ENCODE measurements around the gene GMDS.

GMDS gene

DNA sequence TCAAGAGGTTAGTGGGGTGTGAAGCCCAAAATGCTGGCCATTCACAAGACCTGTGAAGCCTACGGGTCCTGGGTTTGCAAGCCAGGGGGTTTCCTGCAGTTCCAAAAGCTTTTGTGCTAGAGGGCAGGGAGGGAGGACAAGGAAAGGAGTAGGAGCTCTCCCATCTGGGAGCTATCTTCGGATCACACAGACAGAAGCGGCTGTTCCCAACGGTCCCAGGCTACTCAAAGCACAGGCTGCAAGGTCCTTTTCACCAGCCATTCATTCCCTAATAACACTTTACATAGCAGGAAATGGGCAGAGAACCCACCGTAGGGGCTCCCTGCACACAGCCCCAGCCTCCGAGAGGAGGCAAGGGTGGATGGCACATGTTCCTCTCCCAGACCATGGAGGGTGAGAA lies 338.8 kb downstream of the GMDS start:
- Mint-ChIP-seq H3K27ac (no peak overlapping the region), H3K27me3 (no peaks in the 10 kb centered on the region), H3K36me3 (ENCODE audit: insufficient read depth) (no peaks in the 10 kb centered on the region), H3K9me3 (no peaks in the 10 kb centered on the region), H3K4me3 (no peak overlapping the region), H3K4me1 (ENCODE audit: low read depth in 2 of 2) (no peaks in the 10 kb centered on the region)
- no peak for DNase-seq
- ATAC-seq (replicated peaks) = no peak

DNA sequence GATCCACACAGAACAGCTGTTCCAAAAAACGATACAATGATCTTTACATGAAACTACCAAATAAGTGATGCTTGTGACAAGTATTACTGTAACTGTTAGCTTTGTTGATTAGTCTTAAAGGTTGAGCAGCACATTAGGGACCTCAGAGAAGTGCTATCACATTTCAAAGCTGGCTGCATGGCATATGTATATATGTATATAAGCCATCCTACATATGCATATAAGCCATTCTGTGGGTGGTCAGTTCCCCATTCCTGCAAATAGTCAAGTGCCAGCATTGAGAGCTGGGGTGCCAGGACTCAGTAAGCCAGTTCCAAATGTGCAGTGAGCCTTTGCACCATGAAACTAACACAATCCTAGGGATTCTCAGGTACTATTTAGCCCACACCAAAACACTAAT lies 339.4 kb downstream of the GMDS start:
- Mint-ChIP-seq H3K9me3 (no peaks in the 10 kb centered on the region), H3K36me3 (ENCODE audit: insufficient read depth) (no peaks in the 10 kb centered on the region), H3K27ac (no peak overlapping the region), H3K27me3 (no peaks in the 10 kb centered on the region), H3K4me1 (ENCODE audit: low read depth in 2 of 2) (no peaks in the 10 kb centered on the region), H3K4me3 (no peak overlapping the region)
- DNase-seq = no peak
- ATAC-seq (replicated peaks) = no peak

DNA sequence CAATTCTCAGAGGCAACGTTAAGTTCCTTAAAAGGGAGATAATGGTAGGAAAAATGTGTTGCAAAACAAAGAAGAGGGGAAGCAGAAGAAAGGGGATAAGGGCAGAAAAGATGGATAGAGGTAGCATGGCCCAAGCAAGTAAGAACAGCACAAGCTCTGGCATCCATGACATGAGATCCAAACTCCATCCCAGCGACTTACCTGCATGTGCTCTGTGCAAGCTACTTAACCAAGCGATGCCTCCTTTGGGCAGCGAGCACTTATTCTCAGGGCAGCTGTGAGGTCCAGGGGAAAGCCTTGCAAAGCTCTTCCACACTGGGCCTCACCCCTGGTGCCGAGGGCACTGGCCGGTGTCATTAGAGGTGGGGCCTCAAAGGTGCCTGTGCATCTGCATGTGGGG lies 340.5 kb downstream of the GMDS start:
- no peaks in the 10 kb centered on the region for H3K27me3 Mint-ChIP-seq
- DNase-seq (no peak), ATAC-seq (replicated peaks) (no peak)
- no peak overlapping the region for H3K4me3 Mint-ChIP-seq
- no peaks in the 10 kb centered on the region for H3K36me3 Mint-ChIP-seq (ENCODE audit: insufficient read depth)
- H3K9me3 Mint-ChIP-seq = no peaks in the 10 kb centered on the region
- no peaks in the 10 kb centered on the region for H3K4me1 Mint-ChIP-seq (ENCODE audit: low read depth in 2 of 2)
- no peak overlapping the region for H3K27ac Mint-ChIP-seq

DNA sequence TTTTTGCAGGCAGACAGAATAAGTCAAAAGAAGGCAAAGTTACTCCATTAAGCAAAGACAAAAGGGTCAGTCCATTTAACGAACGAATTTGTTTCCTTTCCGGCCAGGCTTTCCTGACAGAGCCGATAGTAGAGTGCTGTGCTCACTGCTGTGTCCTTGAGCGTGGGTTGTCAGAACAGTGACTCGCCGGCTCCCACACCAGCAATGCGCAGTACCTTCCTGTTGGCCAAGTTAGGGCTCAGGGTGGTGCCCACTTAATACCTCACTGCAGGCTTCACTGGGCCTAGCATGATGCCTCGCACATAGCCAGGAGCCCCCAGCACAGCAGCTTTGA lies 341.0 kb downstream of the GMDS start:
- no peaks in the 10 kb centered on the region for H3K36me3 Mint-ChIP-seq (ENCODE audit: insufficient read depth)
- ATAC-seq (replicated peaks) (no peak), DNase-seq (no peak)
- H3K9me3 Mint-ChIP-seq = no peaks in the 10 kb centered on the region
- no peaks in the 10 kb centered on the region for H3K27me3 Mint-ChIP-seq
- H3K27ac Mint-ChIP-seq = no peak overlapping the region
- no peak overlapping the region for H3K4me3 Mint-ChIP-seq
- no peaks in the 10 kb centered on the region for H3K4me1 Mint-ChIP-seq (ENCODE audit: low read depth in 2 of 2)

DNA sequence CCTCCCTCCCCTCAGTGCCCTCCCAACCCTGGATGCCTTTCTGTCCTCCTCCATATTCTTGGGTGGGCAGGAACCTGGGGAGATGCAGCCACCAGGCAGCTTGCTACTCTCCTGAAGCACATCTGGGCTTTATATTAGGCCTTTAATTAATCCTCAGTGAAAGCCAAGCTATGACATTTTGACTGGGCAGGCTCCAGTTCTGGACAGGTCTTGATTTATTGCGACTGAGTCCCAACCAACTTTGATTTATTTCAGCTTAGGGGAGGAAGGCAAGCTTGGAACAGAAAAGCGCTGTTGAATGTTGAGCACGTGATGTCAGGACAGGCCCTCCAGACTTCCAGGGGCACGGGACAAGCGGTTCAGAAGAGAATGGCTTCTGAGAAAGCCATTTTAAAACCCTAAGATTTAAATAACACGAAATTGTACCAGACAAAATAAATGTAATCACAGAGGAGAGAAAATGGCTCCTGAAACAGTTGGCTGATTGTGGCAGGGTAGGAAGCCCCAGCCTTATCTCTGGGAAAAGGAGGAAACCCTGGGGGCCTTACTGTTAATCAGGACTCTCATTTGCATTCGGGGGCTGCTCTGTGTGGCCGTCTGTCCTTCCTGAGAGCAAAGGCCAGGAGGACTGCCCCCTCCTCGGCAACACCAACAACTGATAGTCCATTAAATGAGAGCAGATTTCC lies 341.5 kb downstream of the GMDS start:
- H3K36me3 Mint-ChIP-seq (ENCODE audit: insufficient read depth) = no peaks in the 10 kb centered on the region
- H3K4me1 Mint-ChIP-seq (ENCODE audit: low read depth in 2 of 2) = no peaks in the 10 kb centered on the region
- ATAC-seq (replicated peaks) (no peak), DNase-seq (no peak)
- H3K27ac Mint-ChIP-seq = no peak overlapping the region
- no peaks in the 10 kb centered on the region for H3K27me3 Mint-ChIP-seq
- no peak overlapping the region for H3K4me3 Mint-ChIP-seq
- H3K9me3 Mint-ChIP-seq = no peaks in the 10 kb centered on the region

DNA sequence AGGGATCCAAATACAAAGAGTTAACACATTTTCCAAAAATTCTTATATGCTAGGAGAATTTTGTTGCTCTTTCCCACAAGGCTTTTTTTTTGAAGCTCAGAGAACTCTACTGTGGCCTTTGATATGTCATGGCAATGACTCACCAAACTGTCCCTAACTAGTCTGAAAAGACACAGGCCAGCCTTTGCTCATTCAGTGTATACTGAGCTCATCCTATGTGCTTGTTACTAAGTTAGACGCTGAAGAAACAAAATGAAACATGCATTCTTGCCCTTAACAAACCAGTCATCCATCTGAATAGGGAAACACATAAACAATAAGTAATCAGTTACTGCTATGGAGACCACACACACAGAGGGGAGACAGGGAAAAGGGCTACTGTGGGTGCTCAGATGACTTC lies 343.8 kb downstream of the GMDS start:
- DNase-seq (no peak), ATAC-seq (replicated peaks) (no peak)
- no peak overlapping the region for H3K4me3 Mint-ChIP-seq
- no peaks in the 10 kb centered on the region for H3K36me3 Mint-ChIP-seq (ENCODE audit: insufficient read depth)
- no peaks in the 10 kb centered on the region for H3K4me1 Mint-ChIP-seq (ENCODE audit: low read depth in 2 of 2)
- H3K27ac Mint-ChIP-seq = no peak overlapping the region
- no peaks in the 10 kb centered on the region for H3K9me3 Mint-ChIP-seq
- H3K27me3 Mint-ChIP-seq = no peaks in the 10 kb centered on the region

DNA sequence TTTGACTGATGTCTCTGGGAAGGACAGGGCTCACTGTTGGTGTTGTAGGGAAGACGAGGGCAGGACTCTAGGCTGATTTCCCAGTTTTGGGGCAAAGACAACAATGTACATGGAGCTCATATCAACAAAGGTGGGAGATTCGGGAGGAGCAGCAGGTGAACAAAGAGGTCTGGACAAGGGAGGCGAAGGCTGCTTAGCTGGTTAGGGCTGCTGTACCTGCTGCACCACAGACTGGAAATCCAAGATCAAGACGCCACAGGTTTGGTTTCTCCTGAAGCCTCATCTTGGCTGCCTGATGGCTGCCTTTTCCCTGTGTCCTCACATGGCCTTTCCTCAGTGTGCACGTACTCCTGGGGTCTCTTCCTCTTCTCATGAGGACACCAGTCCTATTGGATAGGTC lies 348.5 kb downstream of the GMDS start:
- DNase-seq (no peak), ATAC-seq (replicated peaks) (no peak)
- Mint-ChIP-seq H3K36me3 (ENCODE audit: insufficient read depth) (no peaks in the 10 kb centered on the region), H3K9me3 (no peaks in the 10 kb centered on the region), H3K27me3 (no peaks in the 10 kb centered on the region), H3K27ac (no peak overlapping the region), H3K4me1 (ENCODE audit: low read depth in 2 of 2) (no peaks in the 10 kb centered on the region), H3K4me3 (no peak overlapping the region)

DNA sequence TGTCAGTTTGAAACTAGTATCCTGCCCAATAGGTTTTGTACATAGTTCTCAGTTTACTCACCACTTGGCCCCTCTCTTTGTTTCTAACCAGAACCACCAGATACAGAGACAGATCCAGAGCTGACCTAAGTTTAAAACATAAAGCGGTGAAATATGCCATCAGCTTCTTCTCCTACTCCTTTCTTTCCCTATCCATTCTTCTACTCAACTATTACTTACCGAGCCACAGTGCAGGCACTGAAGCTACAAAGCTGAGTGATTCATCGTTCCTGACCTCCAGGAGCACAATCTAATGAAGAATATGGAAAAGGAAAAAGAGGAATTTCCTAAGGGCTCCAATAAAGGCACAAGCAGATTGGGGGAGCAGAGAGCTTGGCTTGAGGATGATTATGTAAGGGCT lies 349.7 kb downstream of the GMDS start:
- no peak overlapping the region for H3K27ac Mint-ChIP-seq
- no peak for DNase-seq

DNA sequence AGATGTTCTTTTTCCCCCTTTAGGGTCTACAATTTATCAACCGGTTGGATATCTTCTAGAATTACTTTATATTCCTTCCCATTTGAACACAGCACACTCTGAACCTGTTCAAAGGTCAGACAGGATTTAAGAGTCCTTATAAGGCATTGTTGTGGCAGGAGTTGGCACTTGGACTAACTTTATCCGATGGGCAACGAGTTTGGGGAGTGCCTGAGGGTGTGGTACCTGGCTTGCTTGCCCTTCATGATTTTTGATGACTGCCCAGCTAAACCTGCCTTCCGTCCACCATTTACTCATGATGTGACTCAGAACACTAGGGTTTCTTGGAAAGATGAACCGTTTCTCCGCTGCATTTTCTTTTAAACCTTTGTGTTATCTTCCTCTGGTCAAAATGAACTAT lies 350.5 kb downstream of the GMDS start:
- Mint-ChIP-seq H3K27ac (no peak overlapping the region), H3K36me3 (ENCODE audit: insufficient read depth) (no peaks in the 10 kb centered on the region), H3K27me3 (no peaks in the 10 kb centered on the region), H3K4me1 (ENCODE audit: low read depth in 2 of 2) (no peaks in the 10 kb centered on the region), H3K4me3 (no peak overlapping the region), H3K9me3 (no peaks in the 10 kb centered on the region)
- DNase-seq (no peak), ATAC-seq (replicated peaks) (no peak)

More for the DNA sequence above, 349.7 kb downstream of the GMDS start:
- no peak for ATAC-seq (replicated peaks)
- Mint-ChIP-seq H3K9me3 (no peaks in the 10 kb centered on the region), H3K36me3 (ENCODE audit: insufficient read depth) (no peaks in the 10 kb centered on the region), H3K4me3 (no peak overlapping the region), H3K27me3 (no peaks in the 10 kb centered on the region), H3K4me1 (ENCODE audit: low read depth in 2 of 2) (no peaks in the 10 kb centered on the region)

DNA sequence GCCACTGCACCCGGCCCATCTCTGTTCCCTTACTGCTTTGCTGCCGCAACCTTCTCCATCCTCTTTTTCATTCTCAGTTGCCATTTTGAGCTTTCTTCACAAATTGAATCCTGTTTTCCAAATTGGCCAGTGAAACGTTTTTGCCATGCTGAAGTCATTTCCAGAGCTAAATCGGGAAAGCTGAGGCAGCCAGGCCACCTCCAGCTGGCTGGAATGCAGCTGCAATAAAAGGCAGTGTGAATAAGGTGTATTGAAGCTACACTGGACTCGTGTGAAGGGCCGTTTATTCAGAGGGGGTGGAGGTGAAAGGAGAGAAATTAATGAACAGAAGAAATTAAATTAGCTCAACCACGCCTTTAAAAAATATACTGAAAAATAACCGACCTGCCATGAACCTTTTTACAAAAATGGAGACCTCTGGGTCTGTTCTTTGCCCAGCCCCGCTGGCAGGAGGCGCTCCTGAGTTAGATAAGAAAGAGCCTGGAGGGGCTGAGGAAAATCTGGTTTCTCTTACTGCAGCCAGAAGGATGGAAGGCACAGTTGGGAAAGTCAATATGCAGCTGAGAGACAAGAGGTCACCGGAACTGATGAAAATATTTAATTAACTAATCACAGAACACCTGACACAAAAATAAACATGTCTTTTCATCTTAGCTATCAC lies 351.8 kb downstream of the GMDS start:
- Mint-ChIP-seq H3K27ac (no peak overlapping the region), H3K27me3 (no peaks in the 10 kb centered on the region), H3K4me1 (ENCODE audit: low read depth in 2 of 2) (no peaks in the 10 kb centered on the region), H3K36me3 (ENCODE audit: insufficient read depth) (no peaks in the 10 kb centered on the region), H3K9me3 (no peaks in the 10 kb centered on the region), H3K4me3 (no peak overlapping the region)
- DNase-seq (no peak), ATAC-seq (replicated peaks) (no peak)

DNA sequence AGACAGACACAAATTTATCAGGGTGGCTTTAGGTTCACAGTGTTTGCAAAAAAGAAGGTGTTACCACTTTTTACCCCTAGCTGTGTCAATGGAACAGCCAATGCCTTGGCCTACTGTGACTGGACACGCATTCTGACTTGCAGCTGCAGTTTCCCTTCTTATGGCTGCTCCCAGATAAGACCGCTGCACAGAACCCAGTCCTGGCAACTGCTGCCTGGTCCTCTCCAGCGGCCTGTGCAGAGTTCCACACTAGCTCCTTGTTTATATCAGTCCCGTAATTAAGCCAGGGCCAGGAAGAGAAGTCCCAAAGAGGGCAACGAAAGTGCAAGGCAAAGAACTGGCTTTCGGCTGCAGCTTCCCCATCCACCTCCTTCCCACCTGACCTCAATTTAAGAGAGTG lies 352.7 kb downstream of the GMDS start:
- no peaks in the 10 kb centered on the region for H3K4me1 Mint-ChIP-seq (ENCODE audit: low read depth in 2 of 2)
- H3K27ac Mint-ChIP-seq = no peak overlapping the region
- no peaks in the 10 kb centered on the region for H3K9me3 Mint-ChIP-seq
- DNase-seq = no peak
- ATAC-seq (replicated peaks) = no peak
- H3K36me3 Mint-ChIP-seq (ENCODE audit: insufficient read depth) = no peaks in the 10 kb centered on the region
- H3K4me3 Mint-ChIP-seq = no peak overlapping the region
- H3K27me3 Mint-ChIP-seq = no peaks in the 10 kb centered on the region

DNA sequence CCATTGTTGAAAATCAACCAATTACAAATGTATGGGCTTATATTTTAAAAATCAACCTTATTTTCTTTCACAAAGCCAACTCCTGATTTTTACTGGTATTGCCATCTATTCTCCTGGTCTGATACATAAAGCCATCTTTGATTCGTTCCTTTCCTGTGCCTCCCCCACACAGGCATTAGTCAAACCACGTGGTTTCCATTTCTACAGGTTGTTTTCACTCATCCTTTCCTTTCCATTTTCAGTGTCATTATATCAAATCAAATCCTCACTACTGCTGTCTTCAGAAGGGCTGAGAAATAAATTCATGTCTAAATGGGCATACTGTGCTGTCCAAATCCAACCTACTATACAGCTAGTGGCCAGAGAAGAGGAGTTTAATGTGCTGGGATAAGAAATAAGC lies 354.4 kb downstream of the GMDS start:
- Mint-ChIP-seq H3K9me3 (no peaks in the 10 kb centered on the region), H3K4me3 (no peak overlapping the region), H3K27me3 (no peaks in the 10 kb centered on the region), H3K36me3 (ENCODE audit: insufficient read depth) (no peaks in the 10 kb centered on the region), H3K4me1 (ENCODE audit: low read depth in 2 of 2) (no peaks in the 10 kb centered on the region), H3K27ac (no peak overlapping the region)
- ATAC-seq (replicated peaks) (no peak), DNase-seq (no peak)

DNA sequence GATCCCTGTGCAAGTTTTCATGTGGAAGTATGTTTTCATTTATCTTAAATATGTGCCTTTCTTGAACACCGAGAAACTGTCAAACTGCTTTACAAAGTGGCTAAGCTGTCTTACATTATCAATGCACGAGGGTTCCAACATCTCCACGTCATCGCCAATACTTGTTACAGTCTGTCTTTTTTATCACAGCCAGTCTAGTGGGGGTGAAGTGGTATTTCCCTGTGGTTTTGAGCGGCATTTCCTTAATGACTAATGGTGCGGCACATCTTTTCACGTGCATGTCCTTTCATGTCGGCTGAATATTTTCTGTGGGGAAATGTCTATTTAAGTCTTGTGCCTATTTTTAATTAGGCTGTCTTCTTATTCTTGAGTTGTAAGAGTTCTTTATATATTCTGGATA lies 355.3 kb downstream of the GMDS start:
- Mint-ChIP-seq H3K27ac (no peak overlapping the region), H3K4me1 (ENCODE audit: low read depth in 2 of 2) (no peaks in the 10 kb centered on the region), H3K36me3 (ENCODE audit: insufficient read depth) (no peaks in the 10 kb centered on the region), H3K4me3 (no peak overlapping the region), H3K27me3 (no peaks in the 10 kb centered on the region), H3K9me3 (no peaks in the 10 kb centered on the region)
- DNase-seq (no peak), ATAC-seq (replicated peaks) (no peak)

DNA sequence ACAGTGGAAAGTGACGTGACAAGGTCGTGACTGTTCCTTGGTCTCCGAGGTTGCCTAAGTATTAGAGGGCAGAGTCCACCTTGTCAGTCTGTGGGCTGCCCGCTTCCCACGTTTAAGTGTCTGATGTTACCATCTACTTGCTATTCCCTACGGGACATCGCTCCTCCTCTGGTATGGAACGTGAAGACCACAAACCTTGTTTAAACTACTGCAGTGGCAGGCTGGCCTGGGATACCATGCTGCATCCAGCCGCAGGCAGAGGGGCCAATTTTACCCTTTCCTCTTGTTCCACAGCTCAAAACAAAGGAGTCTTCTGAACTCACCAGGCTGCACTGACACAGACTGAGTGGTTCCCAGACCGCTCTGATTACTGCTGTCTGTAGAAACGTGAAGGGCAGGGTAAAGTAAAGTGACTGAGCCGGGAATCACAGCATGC lies 359.8 kb downstream of the GMDS start:
- Mint-ChIP-seq H3K4me1 (ENCODE audit: low read depth in 2 of 2) (peaks cover 0 to 5% of the 10 kb centered on the region in 2 donors), H3K27me3 (no peaks in the 10 kb centered on the region), H3K27ac (no peak overlapping the region), H3K9me3 (no peaks in the 10 kb centered on the region), H3K36me3 (ENCODE audit: insufficient read depth) (no peaks in the 10 kb centered on the region), H3K4me3 (no peak overlapping the region)
- ATAC-seq (replicated peaks) (no peak), DNase-seq (no peak)
